Spinal cord (tissue), 10 donors: ENCODE measurements around the gene NCAPH2. TPM values are rescaled to one million over a fixed set of nuclear protein-coding genes. Genes with fewer than 3 reads are reported as not detected.
A peak's percentile ranks its signal among the peaks of the same experiment; 100 is the strongest.

Experiments used
- DNase-seq, 6 donors: peaks; one replicate each; pipeline versions ENCODE4 v3.0.0 to v3.0.0-alpha.2; 2013 to 2015; ENCODE audit warnings: low spot score in 6 of 6, low read depth in 4 of 6
- H3K27ac ChIP-seq: one replicate; pipeline ENCODE4 v1.5.1; 2013; ENCODE audit warnings: low read depth, low read length, control low read depth
- H3K27me3 ChIP-seq: one replicate; pipeline ENCODE4 v1.6.1; 2013; ENCODE audit warnings: low read length; ENCODE audit not compliant: control insufficient read depth, insufficient read depth
- H3K36me3 ChIP-seq: one replicate; pipeline ENCODE4 v1.6.1; 2013; ENCODE audit warnings: low read length; ENCODE audit not compliant: control insufficient read depth, insufficient read depth
- H3K4me1 ChIP-seq: one replicate; pipeline ENCODE4 v1.6.1; 2013; ENCODE audit warnings: low read length; ENCODE audit not compliant: control insufficient read depth, insufficient read depth
- H3K4me3 ChIP-seq: one replicate; pipeline ENCODE4 v1.5.1; 2013; ENCODE audit warnings: low read depth, low read length, control low read depth
- H3K9me3 ChIP-seq: one replicate; pipeline ENCODE4 v1.6.1; 2013; ENCODE audit warnings: low read length; ENCODE audit not compliant: control insufficient read depth, insufficient read depth
- WGBS: methylation state at CpG from one replicate; pipeline ENCODE4 v1.1.5; 2013; ENCODE audit warnings: missing lambda C conversion rate; ENCODE audit not compliant: insufficient coverage; 5-methylcytosine and 5-hydroxymethylcytosine counted together
- polyA plus RNA-seq, 2 donors: library from polyadenylated mRNA; unstranded; fragments of 120-200 nt; gene quantifications; one replicate each; pipeline ENCODE4 v1.2.1, GENCODE V29; 2013; ENCODE audit not compliant: insufficient read length in 2 of 2
- total RNA-seq, 2 donors: library from RNA; depleted of rRNA in 1 of 2; stranded (reverse); fragments of 120-200 nt in 1 of 2; fragments of >200 nt in 1 of 2; gene quantifications; one replicate each; pipeline versions ENCODE4 v1.2.3 to v1.2.4, GENCODE V29; 2013 to 2014
- donor health status: healthy.

NCAPH2 gene
- total and polyA plus RNA-seq, 4 donors, result 32.8 to 86.9 (median 67.9) TPM

DNA sequence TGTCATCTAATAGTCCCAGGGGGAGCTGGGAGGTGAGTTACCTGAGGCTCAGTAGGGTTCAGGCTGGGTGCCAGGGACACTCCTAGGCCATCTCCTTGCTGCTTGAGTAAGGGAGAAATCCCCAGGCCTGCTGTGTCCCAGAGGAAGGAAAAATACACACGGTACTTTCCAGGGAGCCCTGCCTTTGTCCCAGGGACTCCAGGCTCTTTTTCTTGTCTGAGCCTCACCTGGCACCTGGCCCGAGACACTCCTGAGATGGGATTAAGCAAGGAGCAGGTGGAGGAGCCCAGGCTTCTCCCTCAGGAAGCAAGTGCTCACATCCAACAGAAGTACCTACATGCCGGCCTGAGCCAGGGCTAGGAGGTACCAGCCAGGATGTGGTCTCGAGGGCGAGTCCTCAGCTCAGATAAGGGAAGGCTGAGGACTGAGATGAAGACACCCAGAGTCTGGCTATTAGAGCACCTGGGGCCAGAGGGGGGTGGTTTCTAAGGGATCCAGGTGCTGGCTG is 36.8 kb downstream of the NCAPH2 start:
- DNase-seq, result no peak
- 88% methylated on average over 5 of the region's 5 CpGs for WGBS
- Histone ChIP-seq H3K27ac (no peak overlapping the region), H3K4me3 (no peak overlapping the region), H3K4me1 (peaks cover 11% of the 10 kb centered on the region), H3K9me3 (no peaks in the 10 kb centered on the region), H3K27me3 (peaks cover 63% of the 10 kb centered on the region), H3K36me3 (no peaks in the 10 kb centered on the region)

GRCh38 chr22:50545522-50546325 is 37.7 kb downstream of the NCAPH2 start, which contains the start of gene KLHDC7B:
KLHDC7B (plus strand) TSS chr22:50545899; CDS start chr22:50546244, 345 bp downstream.
- Histone ChIP-seq H3K36me3 (no peaks in the 10 kb centered on the region), H3K9me3 (no peaks in the 10 kb centered on the region), H3K27me3 (peaks cover 64% of the 10 kb centered on the region), H3K4me3 (no peak within 1 kb of the TSS), H3K27ac (no peak within 1 kb of the TSS), H3K4me1 (peaks cover 11% of the 10 kb centered on the region)
- WGBS, result 76% methylated on average over 9 of the region's 10 CpGs
- DNase-seq, result no peak

DNA sequence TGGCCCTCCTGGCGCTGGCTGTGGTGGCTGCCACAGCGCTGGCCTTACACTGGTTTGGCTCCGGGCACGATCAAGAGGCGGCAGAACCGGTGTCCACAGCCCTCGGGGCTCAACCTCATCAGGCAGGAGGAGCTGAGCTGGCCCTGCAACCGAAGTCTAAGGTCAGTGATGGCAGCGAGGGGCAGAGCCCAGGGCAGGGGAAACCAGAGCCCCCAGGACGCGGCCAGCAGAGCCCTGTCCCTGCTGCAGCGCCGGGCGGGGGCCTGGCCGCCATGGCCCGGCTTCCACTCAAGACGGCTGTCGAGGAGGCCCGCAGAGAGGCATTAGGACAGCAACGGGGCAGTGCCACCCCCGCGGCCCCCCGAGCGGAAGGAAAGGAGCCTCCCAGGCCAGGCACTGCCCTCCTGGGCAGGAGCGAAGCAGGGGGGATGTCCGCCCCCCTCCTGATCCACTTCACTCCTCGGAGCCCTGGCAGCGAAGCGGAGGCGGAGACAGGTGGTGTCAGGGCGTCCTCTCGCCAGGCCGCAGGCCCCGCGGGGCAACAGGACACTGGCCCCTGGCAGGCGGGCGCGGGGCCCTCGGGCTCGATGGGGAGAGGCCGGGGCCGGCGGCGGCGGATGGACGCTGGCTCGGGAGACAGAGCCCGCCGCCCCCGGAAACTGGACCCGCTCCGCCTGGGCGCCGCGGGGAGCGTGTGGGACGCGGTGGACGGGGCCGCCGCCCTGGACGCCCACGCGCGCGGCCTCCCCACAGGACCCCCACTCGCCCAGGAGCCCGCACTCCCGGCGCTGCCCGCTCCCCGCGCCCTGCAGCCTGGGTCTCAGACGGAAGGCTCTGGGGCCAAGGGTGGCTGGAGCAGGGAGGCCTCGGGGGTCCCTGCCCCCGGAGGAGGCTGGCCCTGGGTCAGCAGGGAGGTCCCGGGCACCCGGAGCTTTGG is 38.6 kb downstream of the NCAPH2 start:
- Histone ChIP-seq H3K4me1 (peaks cover 11% of the 10 kb centered on the region), H3K27me3 (peaks cover 64% of the 10 kb centered on the region), H3K9me3 (no peaks in the 10 kb centered on the region), H3K27ac (no peak overlapping the region), H3K36me3 (no peaks in the 10 kb centered on the region), H3K4me3 (no peak overlapping the region)
- 49% methylated on average over 74 of the region's 78 CpGs for WGBS
- no peak for DNase-seq

- 14% methylated on average over 35 of the region's 35 CpGs for WGBS
- no peak for DNase-seq
- H3K27me3 ChIP-seq, result peaks cover 62% of the 10 kb centered on the region
- no peaks in the 10 kb centered on the region for H3K36me3 ChIP-seq
- H3K4me1 ChIP-seq, result peaks cover 11% of the 10 kb centered on the region
- H3K27ac ChIP-seq, result no peak overlapping the region
- H3K4me3 ChIP-seq, result no peak overlapping the region
- no peaks in the 10 kb centered on the region for H3K9me3 ChIP-seq
Measured at GRCh38 chr22:50547263-50547985, 39.4 kb downstream of the NCAPH2 start.

DNA sequence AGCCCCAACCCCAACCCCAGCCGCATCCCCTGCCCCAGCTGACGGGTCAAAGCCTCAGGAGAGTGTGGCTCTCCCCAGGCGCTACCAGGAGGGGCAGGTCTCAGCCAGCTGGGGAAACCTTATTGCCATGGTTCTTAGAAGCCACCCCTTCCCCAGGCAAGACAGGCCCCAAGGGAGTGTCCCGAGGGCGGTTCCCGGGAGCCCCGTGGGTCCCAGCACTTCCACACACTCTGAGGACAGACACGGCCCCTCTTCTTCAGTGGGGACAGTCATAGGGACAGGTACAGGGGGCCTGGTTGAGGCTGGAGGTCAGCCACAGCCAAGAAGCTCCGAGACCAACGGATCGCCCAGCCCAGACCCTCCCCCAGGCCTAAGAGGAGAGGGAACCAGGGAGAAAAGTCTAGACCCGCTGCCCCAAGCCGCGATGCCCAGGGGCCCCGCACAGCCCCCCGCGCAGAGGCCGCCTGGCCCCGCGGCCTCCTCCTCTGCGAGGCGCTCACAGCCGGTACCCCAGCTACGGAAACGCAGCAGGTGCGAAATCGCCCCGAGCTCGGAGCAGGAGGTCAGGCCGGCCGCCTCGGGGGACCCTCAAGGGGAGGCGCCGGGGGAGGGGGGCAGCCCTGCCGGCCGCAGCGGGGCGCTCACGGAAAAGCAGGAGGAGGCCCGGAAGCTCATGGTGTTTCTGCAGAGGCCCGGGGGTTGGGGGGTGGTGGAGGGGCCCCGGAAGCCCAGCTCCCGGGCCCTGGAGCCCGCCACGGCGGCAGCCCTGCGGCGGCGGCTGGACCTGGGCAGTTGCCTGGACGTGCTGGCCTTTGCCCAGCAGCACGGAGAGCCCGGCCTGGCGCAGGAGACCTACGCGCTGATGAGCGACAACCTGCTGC is 40.3 kb downstream of the NCAPH2 start:
- Histone ChIP-seq H3K27me3 (peaks cover 58% of the 10 kb centered on the region), H3K9me3 (no peaks in the 10 kb centered on the region), H3K4me3 (no peak overlapping the region), H3K27ac (no peak overlapping the region), H3K4me1 (peaks cover 11% of the 10 kb centered on the region), H3K36me3 (no peaks in the 10 kb centered on the region)
- WGBS, result 4% methylated on average over 52 of the region's 56 CpGs
- DNase-seq, result peak in 1 of 6 donors; percentile 4

DNA sequence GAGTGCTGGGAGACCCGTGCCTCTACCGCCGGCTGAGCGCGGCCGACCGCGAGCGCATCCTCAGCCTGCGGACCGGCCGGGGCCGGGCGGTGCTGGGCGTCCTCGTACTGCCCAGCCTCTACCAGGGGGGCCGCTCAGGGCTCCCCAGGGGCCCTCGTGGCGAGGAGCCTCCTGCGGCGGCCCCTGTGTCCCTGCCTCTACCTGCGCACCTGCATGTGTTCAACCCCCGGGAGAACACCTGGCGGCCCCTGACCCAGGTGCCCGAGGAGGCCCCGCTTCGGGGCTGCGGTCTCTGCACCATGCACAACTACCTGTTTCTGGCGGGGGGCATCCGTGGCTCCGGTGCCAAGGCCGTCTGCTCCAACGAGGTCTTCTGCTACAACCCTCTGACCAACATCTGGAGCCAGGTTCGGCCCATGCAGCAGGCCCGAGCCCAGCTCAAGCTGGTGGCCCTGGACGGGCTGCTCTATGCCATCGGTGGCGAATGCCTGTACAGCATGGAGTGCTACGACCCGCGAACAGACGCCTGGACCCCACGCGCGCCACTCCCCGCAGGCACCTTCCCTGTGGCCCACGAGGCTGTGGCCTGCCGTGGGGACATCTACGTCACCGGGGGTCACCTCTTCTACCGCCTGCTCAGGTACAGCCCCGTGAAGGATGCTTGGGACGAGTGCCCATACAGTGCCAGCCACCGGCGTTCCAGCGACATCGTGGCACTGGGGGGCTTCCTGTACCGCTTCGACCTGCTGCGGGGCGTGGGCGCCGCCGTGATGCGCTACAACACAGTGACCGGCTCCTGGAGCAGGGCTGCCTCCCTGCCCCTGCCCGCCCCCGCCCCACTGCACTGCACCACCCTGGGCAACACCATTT is 41.1 kb downstream of the NCAPH2 start:
- no peak for DNase-seq
- WGBS, result 61% methylated on average over 66 of the region's 68 CpGs
- H3K27me3 ChIP-seq, result peaks cover 53% of the 10 kb centered on the region
- H3K4me3 ChIP-seq, result no peak overlapping the region
- H3K27ac ChIP-seq, result no peak overlapping the region
- no peaks in the 10 kb centered on the region for H3K9me3 ChIP-seq
- no peaks in the 10 kb centered on the region for H3K36me3 ChIP-seq
- H3K4me1 ChIP-seq, result peaks cover 5% of the 10 kb centered on the region

- H3K27me3 ChIP-seq, result peaks cover 41% of the 10 kb centered on the region
- WGBS, result 84% methylated on average over 8 of the region's 8 CpGs
Measured at GRCh38 chr22:50550395-50550794, 42.4 kb downstream of the NCAPH2 start.

DNA sequence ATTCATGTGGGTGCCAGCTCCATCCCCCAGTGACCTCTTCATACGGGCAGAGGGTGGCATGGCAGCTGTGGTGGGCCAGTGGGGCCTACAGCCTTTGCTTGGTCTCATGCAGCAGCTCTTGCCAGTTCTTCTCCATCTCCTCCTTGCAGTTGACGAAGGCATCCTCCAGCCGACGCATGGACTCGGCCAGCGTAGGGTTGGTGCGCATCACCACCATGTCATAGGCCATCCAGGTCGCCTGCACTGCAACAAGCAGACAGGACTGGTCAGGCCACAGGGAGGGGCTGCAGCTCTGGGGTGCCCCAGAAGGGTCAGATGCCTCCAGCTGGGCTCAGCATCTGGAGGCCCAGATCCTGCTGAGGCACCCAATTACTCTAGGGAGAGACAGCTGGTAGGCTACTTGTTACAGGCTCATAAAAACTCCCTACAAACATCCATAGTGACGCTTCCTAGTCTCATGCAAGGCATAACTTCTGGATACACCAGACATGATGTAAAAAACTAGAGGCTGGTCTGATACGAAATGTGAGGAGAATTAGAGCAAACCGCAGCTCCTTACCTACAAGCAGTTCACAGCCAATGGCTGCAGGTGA is 43.2 kb downstream of the NCAPH2 start:
- 96% methylated on average over 8 of the region's 11 CpGs for WGBS
- no peaks in the 10 kb centered on the region for H3K36me3 ChIP-seq
- H3K4me3 ChIP-seq, result no peak overlapping the region
- no peak overlapping the region for H3K27ac ChIP-seq
- DNase-seq, result no peak
- no peaks in the 10 kb centered on the region for H3K4me1 ChIP-seq
- H3K9me3 ChIP-seq, result no peaks in the 10 kb centered on the region
- H3K27me3 ChIP-seq, result peaks cover 32% of the 10 kb centered on the region

More at GRCh38 chr22:50550395-50550794, 42.4 kb downstream of the NCAPH2 start:
- no peaks in the 10 kb centered on the region for H3K9me3 ChIP-seq
- H3K27ac ChIP-seq, result no peak overlapping the region
- H3K4me1 ChIP-seq, result no peaks in the 10 kb centered on the region
- no peak overlapping the region for H3K4me3 ChIP-seq
- DNase-seq, result no peak
- no peaks in the 10 kb centered on the region for H3K36me3 ChIP-seq
